Liver (tissue), 9 donors: ENCODE results near the gene CDC45. TPM values are rescaled to one million over a fixed set of nuclear protein-coding genes. Genes with fewer than 3 reads are reported as not detected.

Source experiments
- DNase-seq: peaks from one replicate; pipeline ENCODE4 v3.0.0-alpha.2; 2017; ENCODE audit warnings: low spot score
- H3K27ac ChIP-seq, 2 donors: one replicate each; pipeline ENCODE4 v1.7.0; 2013; ENCODE audit warnings: inconsistent platforms in 2 of 2, low read length in 2 of 2, control low read depth in 1 of 2, low read depth in 1 of 2, mild to moderate bottlenecking in 1 of 2
- H3K27me3 ChIP-seq, 4 donors: one replicate each; pipeline versions ENCODE4 v1.6.1 to v1.7.0; 2013; ENCODE audit warnings: low read length in 3 of 4, inconsistent platforms in 1 of 4, mild to moderate bottlenecking in 1 of 4, moderate library complexity in 1 of 4; ENCODE audit not compliant: control insufficient read depth in 4 of 4, insufficient read depth in 4 of 4
- H3K36me3 ChIP-seq, 4 donors: one replicate each; pipeline versions ENCODE4 v1.6.1 to v1.7.0; 2013; ENCODE audit warnings: low read length in 3 of 4, mild to moderate bottlenecking in 3 of 4, low read depth in 1 of 4, moderate library complexity in 1 of 4; ENCODE audit not compliant: control insufficient read depth in 4 of 4, insufficient read depth in 3 of 4
- H3K4me1 ChIP-seq, 4 donors: one replicate each; pipeline versions ENCODE4 v1.6.1 to v1.7.0; 2013; ENCODE audit warnings: low read length in 3 of 4, mild to moderate bottlenecking in 3 of 4, moderate library complexity in 1 of 4; ENCODE audit not compliant: control insufficient read depth in 4 of 4, insufficient read depth in 4 of 4
- H3K4me3 ChIP-seq, 3 donors: one replicate each; pipeline versions ENCODE4 v1.6.1 to v1.7.0; 2013; ENCODE audit warnings: low read length in 3 of 3, control low read depth in 1 of 3, low read depth in 1 of 3, mild to moderate bottlenecking in 1 of 3
- H3K9ac ChIP-seq, 2 donors: one replicate each; pipeline ENCODE4 v1.7.0; 2013; ENCODE audit warnings: low read length in 2 of 2, mild to moderate bottlenecking in 2 of 2, moderate library complexity in 2 of 2, control low read depth in 1 of 2, low read depth in 1 of 2
- H3K9me3 ChIP-seq, 4 donors: one replicate each; pipeline versions ENCODE4 v1.6.1 to v1.7.0; 2013; ENCODE audit warnings: low read length in 3 of 4; ENCODE audit not compliant: control insufficient read depth in 4 of 4
- EGR1 ChIP-seq, 2 donors: IDR thresholded peaks; 2 replicates each; pipeline ENCODE4 v1.6.1; 2016 to 2018; ENCODE audit warnings: antibody characterized with exemption in 2 of 2, low read depth in 2 of 2
- FOXA1 ChIP-seq: IDR thresholded peaks from 2 replicates; pipeline ENCODE4 v1.6.1; 2016; ENCODE audit warnings: antibody characterized with exemption
- FOXA2 ChIP-seq: IDR thresholded peaks from 2 replicates; pipeline ENCODE4 v1.6.1; 2016; ENCODE audit warnings: antibody characterized with exemption
- GABPA ChIP-seq, 2 donors: IDR thresholded peaks in 1 of 2; conservative IDR thresholded peaks in 1 of 2; 2 replicates each; pipeline ENCODE4 v1.6.1; 2016; ENCODE audit warnings: antibody characterized with exemption in 2 of 2, mild to moderate bottlenecking in 1 of 2, moderate library complexity in 1 of 2
- HNF4A ChIP-seq, 2 donors: conservative IDR thresholded peaks; 2 replicates each; pipeline ENCODE4 v1.6.1; 2016; ENCODE audit warnings: antibody characterized with exemption in 2 of 2, mild to moderate bottlenecking in 2 of 2
- HNF4G ChIP-seq: IDR thresholded peaks from 2 replicates; pipeline ENCODE4 v1.6.1; 2016; ENCODE audit warnings: antibody characterized with exemption
- JUND ChIP-seq, 2 donors: IDR thresholded peaks; 2 replicates each; pipeline ENCODE4 v1.6.1; 2016; ENCODE audit warnings: antibody characterized with exemption in 2 of 2
- NR2F2 ChIP-seq: IDR thresholded peaks from 2 replicates; pipeline ENCODE4 v1.6.1; 2016; ENCODE audit warnings: antibody characterized with exemption
- RAD21 ChIP-seq, 2 donors: IDR thresholded peaks; 2 replicates each; pipeline ENCODE4 v1.6.1; 2016; ENCODE audit warnings: antibody characterized with exemption in 2 of 2, mild to moderate bottlenecking in 2 of 2
- RXRA ChIP-seq, 2 donors: IDR thresholded peaks; 2 replicates each; pipeline ENCODE4 v1.6.1; 2017 to 2018; ENCODE audit warnings: antibody characterized with exemption in 2 of 2, mild to moderate bottlenecking in 1 of 2
- SP1 ChIP-seq: IDR thresholded peaks from 2 replicates; pipeline ENCODE4 v1.6.1; 2018; ENCODE audit warnings: antibody characterized with exemption, mild to moderate bottlenecking
- TAF1 ChIP-seq: conservative IDR thresholded peaks from 2 replicates; pipeline ENCODE4 v1.6.1; 2016; ENCODE audit warnings: antibody characterized with exemption, mild to moderate bottlenecking
- YY1 ChIP-seq: IDR thresholded peaks from 2 replicates; pipeline ENCODE4 v1.6.1; 2016; ENCODE audit warnings: antibody characterized with exemption, mild to moderate bottlenecking
- WGBS: extraction: QIAGEN DNeasy Blood & Tissue Kit; methylation state at CpG from one replicate; pipeline ENCODE4 v1.1.7; 2013; 5-methylcytosine and 5-hydroxymethylcytosine counted together
- polyA plus RNA-seq, 2 donors: library from polyadenylated mRNA; stranded (reverse) in 1 of 2; unstranded in 1 of 2; fragments of 200-250 nt in 1 of 2; fragments of >200 nt in 1 of 2; fragmentation: Nextera tagmentation in 1 of 2; extraction: Ambion mirVana in 1 of 2; gene quantifications; one replicate each; pipeline versions ENCODE4 v1.2.1 to v1.2.3, GENCODE V29; 2013 to 2015
- total RNA-seq, 2 donors: library from RNA; depleted of rRNA; stranded (reverse); fragments of >200 nt; gene quantifications; one replicate each; pipeline ENCODE4 v1.2.3, GENCODE V29; 2014
- TF ChIP-seq, protein P1 (sequence below): IDR thresholded peaks from 2 replicates; pipeline ENCODE4 v1.6.1; 2016; ENCODE audit warnings: antibody characterized with exemption
- TF ChIP-seq, protein P2 (sequence below): IDR thresholded peaks from 2 replicates; pipeline ENCODE4 v1.6.1; 2016; ENCODE audit warnings: antibody characterized with exemption
- TF ChIP-seq, protein P3 (sequence below): fragments of 150-350 bp; IDR thresholded peaks from 2 replicates; pipeline ENCODE4 v1.5.1; 2017; ENCODE audit warnings: improper control_type of control experiment, low read depth, low read length; ENCODE audit not compliant: missing input control
- TF ChIP-seq, protein P4 (sequence below): IDR thresholded peaks from 2 replicates; pipeline ENCODE4 v1.6.1; 2016; ENCODE audit warnings: antibody characterized with exemption, mild to moderate bottlenecking
- donor health status: healthy.
- donor health status: healthy.
- donor health status: healthy.
- donor health status: healthy.
- donor health status: healthy.

Gene CDC45
- total and polyA plus RNA-seq, 4 donors, result 0.33 to 15.5 (median 0.94) TPM

DNA sequence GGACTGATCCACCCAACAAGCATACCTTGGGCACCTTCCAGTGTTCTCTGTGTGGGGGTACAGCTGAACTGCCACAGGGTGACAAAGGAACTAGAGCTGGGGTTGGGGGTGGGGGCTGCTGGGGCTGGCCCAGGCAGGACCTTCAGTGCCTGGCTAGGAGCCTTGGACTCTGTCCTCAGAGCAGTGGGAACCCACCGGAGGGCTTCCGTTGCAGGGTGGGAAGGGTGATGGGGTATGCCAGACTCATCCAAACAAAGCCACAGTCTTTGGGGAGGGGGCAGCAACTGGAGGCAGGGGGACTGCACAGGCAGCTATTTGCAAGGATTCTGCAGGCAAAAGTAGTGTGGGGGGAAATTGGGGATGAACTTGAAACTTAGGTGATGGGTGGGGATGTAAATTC, 80.2 kb downstream of the CDC45 start:
- Histone ChIP-seq H3K4me1 (no peaks in the 10 kb centered on the region), H3K27me3 (no peaks in the 10 kb centered on the region), H3K27ac (no peak overlapping the region), H3K9ac (no peak overlapping the region), H3K36me3 (no peaks in the 10 kb centered on the region), H3K9me3 (no peaks in the 10 kb centered on the region), H3K4me3 (no peak overlapping the region)
- no peak for DNase-seq
- WGBS, result 95% methylated on average over 2 of the region's 2 CpGs
- no peak for TF ChIP-seq FOXA1
- no peak for TF ChIP-seq RAD21 (IDR thresholded peaks at IDR 0.05)
- no peak for TF ChIP-seq GABPA (IDR thresholded peaks at IDR 0.05 in 1 of 2, conservative IDR thresholded peaks at IDR 0.05 in 1 of 2)

DNA sequence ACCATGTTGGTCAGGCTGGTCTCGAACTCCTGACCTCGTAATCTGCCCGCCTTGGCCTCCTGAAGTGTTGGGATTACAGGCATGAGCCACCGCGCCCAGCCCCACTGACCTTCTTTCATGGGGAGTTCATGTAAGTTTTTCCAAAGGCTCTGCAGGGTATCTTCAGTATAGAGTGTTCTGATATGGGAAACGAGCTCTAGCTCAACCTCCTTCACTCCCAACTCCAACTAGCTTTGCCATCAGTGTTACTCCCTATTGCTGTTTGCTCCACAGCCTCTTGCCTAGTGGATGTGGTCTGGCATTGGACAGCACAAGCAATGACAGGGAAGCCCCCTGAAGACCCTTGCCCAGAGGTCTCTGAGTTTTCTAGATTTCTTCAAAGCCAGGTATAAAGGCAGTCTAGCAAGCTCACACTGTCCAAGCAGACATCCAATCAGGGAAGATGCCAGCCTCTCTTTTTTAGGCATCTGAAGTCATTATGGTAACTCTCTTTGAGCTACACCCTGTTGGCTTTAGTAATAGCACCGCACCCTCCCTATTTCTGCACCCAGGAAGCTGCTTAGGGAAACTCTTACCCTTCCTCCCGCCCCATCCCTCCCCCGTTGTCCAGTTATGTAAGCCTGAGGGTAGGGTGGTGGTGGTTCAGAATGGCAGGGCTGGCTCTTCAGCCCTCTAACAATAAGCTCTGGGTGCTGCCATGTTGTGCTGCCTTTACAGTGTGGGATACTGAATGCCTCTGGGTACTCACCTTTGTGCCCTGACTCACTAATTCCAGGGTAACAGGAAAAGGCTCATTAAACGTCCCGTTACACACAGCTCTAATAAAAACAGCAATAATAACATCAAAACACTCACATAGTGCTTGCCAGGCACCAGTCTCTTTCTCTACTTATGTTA, 85.9 kb downstream of the CDC45 start:
- H3K27ac ChIP-seq, result no peak overlapping the region
- H3K36me3 ChIP-seq, result no peaks in the 10 kb centered on the region
- 84% methylated on average over 11 of the region's 11 CpGs for WGBS
- no peaks in the 10 kb centered on the region for H3K4me1 ChIP-seq
- DNase-seq, result no peak
- H3K9ac ChIP-seq, result no peak overlapping the region
- no peak for TF ChIP-seq RAD21 (IDR thresholded peaks at IDR 0.05)
- TF ChIP-seq FOXA2, result no peak
- TF ChIP-seq, protein P1, sequence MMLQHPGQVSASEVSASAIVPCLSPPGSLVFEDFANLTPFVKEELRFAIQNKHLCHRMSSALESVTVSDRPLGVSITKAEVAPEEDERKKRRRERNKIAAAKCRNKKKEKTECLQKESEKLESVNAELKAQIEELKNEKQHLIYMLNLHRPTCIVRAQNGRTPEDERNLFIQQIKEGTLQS, result no peak
- TF ChIP-seq NR2F2, result no peak
- no peak for TF ChIP-seq EGR1 (IDR thresholded peaks at IDR 0.05; ENCODE audit: low read depth in 2 of 2)
- no peak for TF ChIP-seq HNF4A (conservative IDR thresholded peaks at IDR 0.05)
- H3K4me3 ChIP-seq, result no peak overlapping the region
- no peaks in the 10 kb centered on the region for H3K27me3 ChIP-seq
- H3K9me3 ChIP-seq, result no peaks in the 10 kb centered on the region

DNA sequence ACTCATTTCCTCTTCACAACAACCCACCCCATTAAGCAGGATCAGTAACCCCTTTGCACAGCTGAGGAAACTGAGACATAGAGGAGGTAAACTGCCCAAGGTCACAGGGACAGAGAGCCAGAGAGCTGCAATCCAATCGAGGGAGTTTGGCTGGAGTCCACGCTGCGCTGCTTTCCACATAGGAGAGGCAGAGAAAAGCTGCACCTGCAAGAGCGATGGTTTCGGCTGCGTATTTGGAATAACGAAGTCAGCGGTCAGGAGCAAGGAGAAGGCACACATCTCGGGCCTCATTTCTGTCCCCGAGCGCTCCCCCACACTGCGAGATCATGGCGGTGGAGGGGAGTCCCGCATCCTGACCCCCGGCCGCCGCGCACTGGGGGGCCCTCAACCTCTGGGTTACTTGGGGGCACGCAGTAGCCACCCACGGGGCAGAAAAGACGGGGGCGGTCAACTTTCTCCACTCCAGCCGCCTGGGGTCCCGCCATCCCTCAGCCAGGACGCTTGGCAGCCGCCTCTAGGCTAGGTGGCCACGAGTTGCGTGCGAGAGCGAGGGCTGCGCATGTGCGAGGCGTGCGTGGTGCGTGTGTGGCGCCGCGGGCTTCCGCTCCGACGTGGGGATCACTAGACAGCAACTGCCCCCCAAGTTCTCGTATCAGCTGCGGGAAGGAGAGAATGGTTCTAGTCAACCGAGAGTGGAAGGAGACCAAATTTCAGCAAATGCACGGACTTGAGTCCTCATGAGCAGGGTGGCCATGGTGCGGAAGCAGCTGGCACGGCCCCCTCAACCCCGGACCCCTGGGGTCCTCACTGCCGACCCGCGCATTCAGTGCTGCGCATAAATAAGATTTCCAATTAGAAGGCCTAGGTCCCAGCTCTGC, 86.8 kb downstream of the CDC45 start:
- H3K9ac ChIP-seq, result no peak overlapping the region
- WGBS, result 92% methylated on average over 52 of the region's 52 CpGs
- H3K36me3 ChIP-seq, result no peaks in the 10 kb centered on the region
- TF ChIP-seq HNF4G (no peak), NR2F2 (no peak), RXRA (IDR thresholded peaks at IDR 0.05) (no peak), SP1 (no peak), JUND (IDR thresholded peaks at IDR 0.05) (no peak), YY1 (no peak), EGR1 (IDR thresholded peaks at IDR 0.05; ENCODE audit: low read depth in 2 of 2) (no peak), FOXA1 (no peak), GABPA (IDR thresholded peaks at IDR 0.05 in 1 of 2, conservative IDR thresholded peaks at IDR 0.05 in 1 of 2) (no peak), FOXA2 (no peak), TAF1 (no peak)
- TF ChIP-seq, protein P2, sequence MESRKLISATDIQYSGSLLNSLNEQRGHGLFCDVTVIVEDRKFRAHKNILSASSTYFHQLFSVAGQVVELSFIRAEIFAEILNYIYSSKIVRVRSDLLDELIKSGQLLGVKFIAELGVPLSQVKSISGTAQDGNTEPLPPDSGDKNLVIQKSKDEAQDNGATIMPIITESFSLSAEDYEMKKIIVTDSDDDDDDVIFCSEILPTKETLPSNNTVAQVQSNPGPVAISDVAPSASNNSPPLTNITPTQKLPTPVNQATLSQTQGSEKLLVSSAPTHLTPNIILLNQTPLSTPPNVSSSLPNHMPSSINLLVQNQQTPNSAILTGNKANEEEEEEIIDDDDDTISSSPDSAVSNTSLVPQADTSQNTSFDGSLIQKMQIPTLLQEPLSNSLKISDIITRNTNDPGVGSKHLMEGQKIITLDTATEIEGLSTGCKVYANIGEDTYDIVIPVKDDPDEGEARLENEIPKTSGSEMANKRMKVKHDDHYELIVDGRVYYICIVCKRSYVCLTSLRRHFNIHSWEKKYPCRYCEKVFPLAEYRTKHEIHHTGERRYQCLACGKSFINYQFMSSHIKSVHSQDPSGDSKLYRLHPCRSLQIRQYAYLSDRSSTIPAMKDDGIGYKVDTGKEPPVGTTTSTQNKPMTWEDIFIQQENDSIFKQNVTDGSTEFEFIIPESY, result no peak
- TF ChIP-seq, protein P3, sequence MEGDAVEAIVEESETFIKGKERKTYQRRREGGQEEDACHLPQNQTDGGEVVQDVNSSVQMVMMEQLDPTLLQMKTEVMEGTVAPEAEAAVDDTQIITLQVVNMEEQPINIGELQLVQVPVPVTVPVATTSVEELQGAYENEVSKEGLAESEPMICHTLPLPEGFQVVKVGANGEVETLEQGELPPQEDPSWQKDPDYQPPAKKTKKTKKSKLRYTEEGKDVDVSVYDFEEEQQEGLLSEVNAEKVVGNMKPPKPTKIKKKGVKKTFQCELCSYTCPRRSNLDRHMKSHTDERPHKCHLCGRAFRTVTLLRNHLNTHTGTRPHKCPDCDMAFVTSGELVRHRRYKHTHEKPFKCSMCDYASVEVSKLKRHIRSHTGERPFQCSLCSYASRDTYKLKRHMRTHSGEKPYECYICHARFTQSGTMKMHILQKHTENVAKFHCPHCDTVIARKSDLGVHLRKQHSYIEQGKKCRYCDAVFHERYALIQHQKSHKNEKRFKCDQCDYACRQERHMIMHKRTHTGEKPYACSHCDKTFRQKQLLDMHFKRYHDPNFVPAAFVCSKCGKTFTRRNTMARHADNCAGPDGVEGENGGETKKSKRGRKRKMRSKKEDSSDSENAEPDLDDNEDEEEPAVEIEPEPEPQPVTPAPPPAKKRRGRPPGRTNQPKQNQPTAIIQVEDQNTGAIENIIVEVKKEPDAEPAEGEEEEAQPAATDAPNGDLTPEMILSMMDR, result no peak
- TF ChIP-seq, protein P4, sequence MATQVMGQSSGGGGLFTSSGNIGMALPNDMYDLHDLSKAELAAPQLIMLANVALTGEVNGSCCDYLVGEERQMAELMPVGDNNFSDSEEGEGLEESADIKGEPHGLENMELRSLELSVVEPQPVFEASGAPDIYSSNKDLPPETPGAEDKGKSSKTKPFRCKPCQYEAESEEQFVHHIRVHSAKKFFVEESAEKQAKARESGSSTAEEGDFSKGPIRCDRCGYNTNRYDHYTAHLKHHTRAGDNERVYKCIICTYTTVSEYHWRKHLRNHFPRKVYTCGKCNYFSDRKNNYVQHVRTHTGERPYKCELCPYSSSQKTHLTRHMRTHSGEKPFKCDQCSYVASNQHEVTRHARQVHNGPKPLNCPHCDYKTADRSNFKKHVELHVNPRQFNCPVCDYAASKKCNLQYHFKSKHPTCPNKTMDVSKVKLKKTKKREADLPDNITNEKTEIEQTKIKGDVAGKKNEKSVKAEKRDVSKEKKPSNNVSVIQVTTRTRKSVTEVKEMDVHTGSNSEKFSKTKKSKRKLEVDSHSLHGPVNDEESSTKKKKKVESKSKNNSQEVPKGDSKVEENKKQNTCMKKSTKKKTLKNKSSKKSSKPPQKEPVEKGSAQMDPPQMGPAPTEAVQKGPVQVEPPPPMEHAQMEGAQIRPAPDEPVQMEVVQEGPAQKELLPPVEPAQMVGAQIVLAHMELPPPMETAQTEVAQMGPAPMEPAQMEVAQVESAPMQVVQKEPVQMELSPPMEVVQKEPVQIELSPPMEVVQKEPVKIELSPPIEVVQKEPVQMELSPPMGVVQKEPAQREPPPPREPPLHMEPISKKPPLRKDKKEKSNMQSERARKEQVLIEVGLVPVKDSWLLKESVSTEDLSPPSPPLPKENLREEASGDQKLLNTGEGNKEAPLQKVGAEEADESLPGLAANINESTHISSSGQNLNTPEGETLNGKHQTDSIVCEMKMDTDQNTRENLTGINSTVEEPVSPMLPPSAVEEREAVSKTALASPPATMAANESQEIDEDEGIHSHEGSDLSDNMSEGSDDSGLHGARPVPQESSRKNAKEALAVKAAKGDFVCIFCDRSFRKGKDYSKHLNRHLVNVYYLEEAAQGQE, result no peak
- TF ChIP-seq, protein P1, result no peak
- H3K4me1 ChIP-seq, result no peaks in the 10 kb centered on the region
- no peak overlapping the region for H3K4me3 ChIP-seq
- no peaks in the 10 kb centered on the region for H3K27me3 ChIP-seq
- H3K9me3 ChIP-seq, result no peaks in the 10 kb centered on the region
- DNase-seq, result no peak
- no peak overlapping the region for H3K27ac ChIP-seq
